Lower lobe of right lung (tissue), 2 donors: ENCODE data around the gene CHML. TPM values are rescaled to one million over a fixed set of nuclear protein-coding genes. Genes with fewer than 3 reads are reported as not detected.
A peak's percentile ranks its signal among the peaks of the same experiment; 100 is the strongest.

Experiments used
- ATAC-seq, 2 donors: fragments of 200-7000 bp; cut with Tn5 transposase; one replicate each; pipeline ENCODE4 v1.9.1; 2020 to 2022; ENCODE audit warnings: mild to moderate bottlenecking in 2 of 2, moderate library complexity in 2 of 2
- DNase-seq: peaks from one replicate; pipeline ENCODE4 v3.0.0-alpha.2; 2020
- H3K27ac ChIP-seq: fragments of 200-600 bp; one replicate; pipeline ENCODE4 v1.8.0; 2022
- H3K27me3 ChIP-seq: fragments of 200-600 bp; one replicate; pipeline ENCODE4 v1.8.0; 2022; ENCODE audit warnings: low read depth
- H3K36me3 ChIP-seq: fragments of 200-600 bp; one replicate; pipeline ENCODE4 v1.8.0; 2022; ENCODE audit warnings: mild to moderate bottlenecking
- H3K4me1 ChIP-seq: fragments of 200-600 bp; one replicate; pipeline ENCODE4 v1.8.0; 2022
- H3K4me3 ChIP-seq: fragments of 200-600 bp; one replicate; pipeline ENCODE4 v1.8.0; 2022; ENCODE audit warnings: mild to moderate bottlenecking
- H3K9me3 ChIP-seq: fragments of 200-600 bp; one replicate; pipeline ENCODE4 v1.8.0; 2022
- CTCF ChIP-seq: fragments of 200-600 bp; IDR thresholded peaks from one replicate; pipeline ENCODE4 v1.8.0; 2022; ENCODE audit warnings: antibody characterized with exemption, mild to moderate bottlenecking
- intact Hi-C: fragments of 100-400 bp; cut with DNase I; formaldehyde crosslinking; loops from one replicate; pipeline ENCODE4 v1.11.0; 2022
- total RNA-seq: library from RNA; stranded (reverse); fragmentation: NEBNext Ultra II Directional; extraction: Animal tissue kit (Norgen Biotek cat#: 25700); gene quantifications from one replicate; pipeline ENCODE4 v1.2.1, GENCODE V29; 2021
- donor health status: DM: no; HTN: yes; CAD: no; lungs with severe emphysema.

Gene CHML
- total RNA-seq, 1 donor from 2014 or later = 14.5 TPM

DNA sequence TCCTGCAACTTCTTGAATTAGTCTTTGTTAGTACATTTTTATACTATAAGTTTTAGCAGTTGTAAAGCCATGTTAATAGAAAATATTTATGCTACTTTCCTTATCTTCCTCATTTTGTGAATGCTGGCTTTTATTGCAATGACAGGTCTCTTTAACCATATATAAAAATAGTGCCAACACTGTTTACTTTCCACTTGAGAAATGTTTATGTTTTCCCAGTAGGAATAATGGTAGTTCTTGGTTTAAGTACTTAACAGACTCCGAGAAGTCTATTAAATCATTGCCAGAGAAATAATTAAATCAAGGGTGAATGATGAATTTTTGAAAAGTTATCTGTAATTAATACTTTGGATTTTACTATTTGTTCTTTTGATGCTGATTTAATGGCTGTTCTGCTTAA lies 9.7 kb downstream of the CHML start:
- TF ChIP-seq CTCF = no peak
- no peaks in the 10 kb centered on the region for H3K4me1 ChIP-seq
- H3K27ac ChIP-seq = no peak overlapping the region
- H3K27me3 ChIP-seq = no peaks in the 10 kb centered on the region
- ATAC-seq (no peak), DNase-seq (no peak)
- H3K4me3 ChIP-seq = no peak overlapping the region
- peaks cover 6% of the 10 kb centered on the region for H3K36me3 ChIP-seq
- H3K9me3 ChIP-seq = no peaks in the 10 kb centered on the region
- intact Hi-C loops = no loop called here

- Histone ChIP-seq H3K27ac (no peak overlapping the region), H3K36me3 (peaks cover 2% of the 10 kb centered on the region), H3K27me3 (no peaks in the 10 kb centered on the region), H3K4me3 (no peak overlapping the region), H3K4me1 (no peaks in the 10 kb centered on the region), H3K9me3 (no peaks in the 10 kb centered on the region)
- no peak for TF ChIP-seq CTCF
- ATAC-seq (no peak), DNase-seq (no peak)
- intact Hi-C loops = no loop called here
Observed at GRCh38 chr1:241630005-241630404, 10.2 kb downstream of the CHML start.

- Histone ChIP-seq H3K4me1 (no peaks in the 10 kb centered on the region), H3K27me3 (no peaks in the 10 kb centered on the region), H3K4me3 (no peak overlapping the region), H3K9me3 (no peaks in the 10 kb centered on the region), H3K36me3 (no peaks in the 10 kb centered on the region), H3K27ac (no peak overlapping the region)
- DNase-seq (no peak), ATAC-seq (peak; percentile 47 to 69)
- peak; percentile 50 for TF ChIP-seq CTCF
- intact Hi-C loops = no loop called here
Observed at GRCh38 chr1:241627453-241628259, 12.5 kb downstream of the CHML start.

DNA sequence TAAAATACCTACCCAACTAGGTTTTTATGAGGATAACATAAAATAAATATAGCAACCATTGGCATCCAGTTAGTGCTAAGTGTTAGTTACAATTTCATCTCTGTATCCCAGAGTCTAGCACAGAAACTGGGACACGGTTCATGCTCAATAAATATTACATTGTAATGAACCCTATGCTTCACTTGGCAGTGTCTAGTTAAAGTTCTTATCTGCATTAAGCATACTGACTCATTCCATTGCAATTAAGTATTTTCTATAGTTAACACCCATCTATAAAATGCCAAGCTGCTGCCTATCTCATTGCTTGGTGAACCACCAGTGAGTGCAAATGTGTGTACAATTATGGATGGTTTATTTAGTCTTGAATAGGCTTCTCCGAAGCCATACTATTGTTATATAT lies 15.2 kb downstream of the CHML start:
- Histone ChIP-seq H3K27me3 (no peaks in the 10 kb centered on the region), H3K9me3 (no peaks in the 10 kb centered on the region), H3K36me3 (no peaks in the 10 kb centered on the region), H3K27ac (no peak overlapping the region), H3K4me1 (no peaks in the 10 kb centered on the region), H3K4me3 (no peak overlapping the region)
- intact Hi-C loops = no loop called here
- ATAC-seq = no peak
- no peak for TF ChIP-seq CTCF
- no peak for DNase-seq

DNA sequence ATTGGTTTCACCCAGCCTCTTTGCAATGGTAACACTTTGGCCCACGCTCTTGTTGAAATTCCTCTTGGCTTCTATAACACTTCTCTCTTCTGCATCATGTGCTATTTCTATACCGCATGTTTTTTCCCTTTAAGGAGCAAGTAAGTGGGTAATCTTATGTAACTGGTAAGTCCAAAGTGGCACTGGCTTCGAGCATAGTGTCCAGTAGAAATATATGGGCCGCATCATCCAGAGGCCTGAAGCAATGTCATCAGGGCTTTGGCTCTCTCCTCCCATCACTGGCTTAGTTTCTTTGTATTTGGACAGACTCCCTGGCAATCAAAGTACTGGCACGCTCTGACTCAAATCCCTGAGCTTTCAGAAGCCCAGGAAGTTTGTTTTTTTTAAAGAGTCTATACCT lies 17.5 kb downstream of the CHML start:
- Histone ChIP-seq H3K4me3 (no peak overlapping the region), H3K27ac (no peak overlapping the region), H3K27me3 (no peaks in the 10 kb centered on the region), H3K36me3 (no peaks in the 10 kb centered on the region), H3K9me3 (no peaks in the 10 kb centered on the region), H3K4me1 (no peaks in the 10 kb centered on the region)
- no peak for DNase-seq
- intact Hi-C loops = no loop called here
- no peak for TF ChIP-seq CTCF
- ATAC-seq = peak in 1 of 2 donors; percentile 54
